ENCODE data around the gene CCDC146.

- no peak for TF ChIP-seq IRF1 (CRISPR knock-in tag; IDR thresholded peaks at IDR 0.05; ENCODE audit: low read depth)
- TF ChIP-seq NR3C1 (CRISPR knock-in tag; IDR thresholded peaks at IDR 0.05): no peak
- no peak for TF ChIP-seq CTCF (CRISPR knock-in tag; IDR thresholded peaks at IDR 0.05)
- TF ChIP-seq EZH2 (conservative IDR thresholded peaks at IDR 0.05; ENCODE audit: low read depth, low read length): no peak
- no peak for TF ChIP-seq MAX (IDR thresholded peaks at IDR 0.05)
- no peak for TF ChIP-seq RAD21 (CRISPR knock-in tag; IDR thresholded peaks at IDR 0.05)
- no peak for TF ChIP-seq FOXK2 (IDR thresholded peaks at IDR 0.05)
These were observed 161.6 kb downstream of the CCDC146 start for GRCh38 chr7:77284005-77284404.
